ENCODE measurements around the gene CD247. TPM values are rescaled to one million over a fixed set of nuclear protein-coding genes. Genes with fewer than 3 reads are reported as not detected.

Gene CD247
- total RNA-seq, 1 experiment from 2014 or later, result 0.44 TPM

- in situ Hi-C loops (cut with HindIII; ENCODE audit: low pct_unique_long_range_greater_than_20kb, low sequenced_read_pairs), result no loop called here
- Histone ChIP-seq H3K27me3 (ENCODE audit: control insufficient read depth, insufficient read depth, low read length) (no peaks in the 10 kb centered on the region), H3K4me3 (ENCODE audit: low read depth in 2 of 2, low read length in 2 of 2) (no peak overlapping the region), H3K4me1 (ENCODE audit: control insufficient read depth, insufficient read depth, low read length) (no peaks in the 10 kb centered on the region), H3K27ac (ENCODE audit: low read length) (no peak overlapping the region), H3K9me3 (ENCODE audit: control insufficient read depth, insufficient read depth, low read depth, low read length) (no peaks in the 10 kb centered on the region), H3K36me3 (ENCODE audit: control insufficient read depth, insufficient read depth, low read length) (no peaks in the 10 kb centered on the region)
- DNase-seq (ENCODE audit: low read depth, low spot score) (no peak), ATAC-seq (no peak)
- intact Hi-C loops (cut with micrococcal nuclease; ENCODE audit: unreplicated experiment), result no loop called here
- no TSS peak for BruUV-seq (replicated peaks)
- ChIA-PET POLR2A (no interaction called here), CTCF (no interaction called here)
- TF ChIP-seq CTCF (IDR thresholded peaks at IDR 0.05) (no peak), POLR2AphosphoS5 (IDR thresholded peaks at IDR 0.05; ENCODE audit: low read depth, low read length) (no peak), REST (IDR thresholded peaks at IDR 0.05; ENCODE audit: insufficient read depth in 1 of 2, low read depth in 2 of 2, low read length in 1 of 2) (no peak)
These were observed 56.0 kb downstream of the CD247 start for GRCh38 chr1:167462341-167462740.

GRCh38 chr1:167460836-167461235, 57.5 kb downstream of the CD247 start:
- no peaks in the 10 kb centered on the region for H3K36me3 ChIP-seq (ENCODE audit: control insufficient read depth, insufficient read depth, low read length)
- no peak for ATAC-seq
- BruUV-seq (replicated peaks), result no TSS peak
- H3K4me1 ChIP-seq (ENCODE audit: control insufficient read depth, insufficient read depth, low read length), result 0 out of 2 replicates have a peak, but pooled peaks cover 2% of the 10 kb centered on the region
- no peak for DNase-seq (ENCODE audit: low read depth, low spot score)
- H3K9me3 ChIP-seq (ENCODE audit: control insufficient read depth, insufficient read depth, low read depth, low read length), result no peaks in the 10 kb centered on the region
- no peak for TF ChIP-seq REST (IDR thresholded peaks at IDR 0.05; ENCODE audit: insufficient read depth in 1 of 2, low read depth in 2 of 2, low read length in 1 of 2)
- no peak for TF ChIP-seq TCF7L2 (IDR thresholded peaks at IDR 0.05; ENCODE audit: low read depth, low read length)
- TF ChIP-seq POLR2AphosphoS5 (IDR thresholded peaks at IDR 0.05; ENCODE audit: low read depth, low read length), result no peak
- TF ChIP-seq SIN3A (IDR thresholded peaks at IDR 0.05; ENCODE audit: borderline replicate concordance, insufficient read depth, low read depth, low read length), result no peak
- TF ChIP-seq CTCF (IDR thresholded peaks at IDR 0.05), result no peak
- H3K27ac ChIP-seq (ENCODE audit: low read length), result no peak overlapping the region
- no peak overlapping the region for H3K4me3 ChIP-seq (ENCODE audit: low read depth in 2 of 2, low read length in 2 of 2)
- in situ Hi-C loops (cut with HindIII; ENCODE audit: low pct_unique_long_range_greater_than_20kb, low sequenced_read_pairs), result no loop called here
- ChIA-PET POLR2A (no interaction called here), CTCF (no interaction called here)
- intact Hi-C loops (cut with micrococcal nuclease; ENCODE audit: unreplicated experiment), result no loop called here
- no peaks in the 10 kb centered on the region for H3K27me3 ChIP-seq (ENCODE audit: control insufficient read depth, insufficient read depth, low read length)

Measured in Panc1 (cell line).